ENCODE data around the gene ZSCAN10. TPM values are rescaled to one million over a fixed set of nuclear protein-coding genes. Genes with fewer than 3 reads are reported as not detected.
A peak's percentile ranks its signal among the peaks of the same experiment; 100 is the strongest.

Gene ZSCAN10
- total and polyA plus RNA-seq, 2 of the 13 experiments (the other 11 are each of a cell fraction or from before 2014, with no cell fraction given), result not detected

- no peak for TF ChIP-seq PRPF4 (IDR thresholded peaks at IDR 0.05; ENCODE audit: low read depth, low read length, poor library complexity, severe bottlenecking)
- no peak for TF ChIP-seq EED (CRISPR knock-in tag; IDR thresholded peaks at IDR 0.05)
- TF ChIP-seq SOX13 (IDR thresholded peaks at IDR 0.05), result no peak
- TF ChIP-seq SOX13 (CRISPR knock-in tag; conservative IDR thresholded peaks at IDR 0.05 in 1 of 2, IDR thresholded peaks at IDR 0.05 in 1 of 2), result peak in 1 of 2 experiments; percentile 42; a peak in 1 of 4 replicates
- no peak for TF ChIP-seq ZHX1 (CRISPR knock-in tag; IDR thresholded peaks at IDR 0.05; ENCODE audit: low read depth)
- no peak for TF ChIP-seq ZNF800 (CRISPR knock-in tag; IDR thresholded peaks at IDR 0.05)
- TF ChIP-seq TCF7L2 (IDR thresholded peaks at IDR 0.05; ENCODE audit: low read depth, low read length), result no peak
- no peak for TF ChIP-seq SRSF4 (IDR thresholded peaks at IDR 0.05; ENCODE audit: low read depth, low read length, poor library complexity, severe bottlenecking)
- TF ChIP-seq ZNF75D (CRISPR knock-in tag; IDR thresholded peaks at IDR 0.05; ENCODE audit: borderline replicate concordance), result no peak
- TF ChIP-seq SP2 (CRISPR knock-in tag; IDR thresholded peaks at IDR 0.05), result 0 out of 2 replicates have a peak, but pooled peaks have one; percentile 42
- TF ChIP-seq GTF2F1 (IDR thresholded peaks at IDR 0.05; ENCODE audit: low read length), result no peak
- peak; percentile 72; the same call in 1 of the 2 replicates for TF ChIP-seq ZNF619 (CRISPR knock-in tag; IDR thresholded peaks at IDR 0.05)
- TF ChIP-seq DR1 (CRISPR knock-in tag; IDR thresholded peaks at IDR 0.05), result no peak
- no peak for TF ChIP-seq ZNF253 (CRISPR knock-in tag; IDR thresholded peaks at IDR 0.05; ENCODE audit: borderline replicate concordance)
- no peak for TF ChIP-seq E2F1 (CRISPR knock-in tag; IDR thresholded peaks at IDR 0.05)
- TF ChIP-seq ZSCAN5A (CRISPR knock-in tag; IDR thresholded peaks at IDR 0.05; ENCODE audit: borderline replicate concordance), result no peak
- TF ChIP-seq KDM2A (CRISPR knock-in tag; IDR thresholded peaks at IDR 0.05; ENCODE audit: borderline replicate concordance, low read depth), result peak; percentile 95
- TF ChIP-seq ZFP90 (CRISPR knock-in tag; IDR thresholded peaks at IDR 0.05; ENCODE audit: borderline replicate concordance), result no peak
- peak; percentile 82 for TF ChIP-seq MAZ (IDR thresholded peaks at IDR 0.05; ENCODE audit: borderline replicate concordance, low read depth, low read length)
- TF ChIP-seq MAZ (CRISPR knock-in tag; IDR thresholded peaks at IDR 0.05; ENCODE audit: low read depth), result peak; percentile 91
- peak; percentile 92 for TF ChIP-seq KLF12 (CRISPR knock-in tag; IDR thresholded peaks at IDR 0.05; ENCODE audit: borderline replicate concordance)
- TF ChIP-seq HHEX (CRISPR knock-in tag; IDR thresholded peaks at IDR 0.05), result no peak
These were observed 13.2 kb upstream of the ZSCAN10 start, which contains the start of gene ZNF205 (continued) for GRCh38 chr16:3112058-3112880.
